B cell (primary cell): Measurements from ENCODE around the gene BLVRB.
"Not testable (repeated sequence)": the region's sequence is repeated elsewhere in the genome, so short reads cannot be mapped to it uniquely, and the experiment has no call there.

Experiments
- CTCF ChIP-seq: fragments of 200-600 bp; IDR thresholded peaks from one replicate; pipeline ENCODE4 v1.8.0; 2022; ENCODE audit warnings: antibody characterized with exemption, mild to moderate bottlenecking
- EZH2 ChIP-seq: IDR thresholded peaks from 2 replicates; pipeline ENCODE4 v1.6.1; 2012; ENCODE audit warnings: borderline replicate concordance, low read depth, mild to moderate bottlenecking, moderate library complexity, low read length; ENCODE audit not compliant: insufficient read depth, poor library complexity, severe bottlenecking

- TF ChIP-seq CTCF, EZH2: not testable (repeated sequence)
Measured at GRCh38 chr19:40428197-40428596, 37.3 kb downstream of the BLVRB start.
